Amniotic epithelial cell (primary cell): ENCODE results near the gene WASF2.
"Not testable (repeated sequence)": the region's sequence is repeated elsewhere in the genome, so short reads cannot be mapped to it uniquely, and the experiment has no call there.

Experiments
- DNase-seq: peaks from one replicate; pipeline ENCODE4 v3.0.0-alpha.2; 2010; ENCODE audit warnings: low read depth

Gene WASF2

GRCh38 chr1:27496604-27497155, 6.7 kb upstream of the WASF2 start:
- DNase-seq = peak; percentile 32

DNA sequence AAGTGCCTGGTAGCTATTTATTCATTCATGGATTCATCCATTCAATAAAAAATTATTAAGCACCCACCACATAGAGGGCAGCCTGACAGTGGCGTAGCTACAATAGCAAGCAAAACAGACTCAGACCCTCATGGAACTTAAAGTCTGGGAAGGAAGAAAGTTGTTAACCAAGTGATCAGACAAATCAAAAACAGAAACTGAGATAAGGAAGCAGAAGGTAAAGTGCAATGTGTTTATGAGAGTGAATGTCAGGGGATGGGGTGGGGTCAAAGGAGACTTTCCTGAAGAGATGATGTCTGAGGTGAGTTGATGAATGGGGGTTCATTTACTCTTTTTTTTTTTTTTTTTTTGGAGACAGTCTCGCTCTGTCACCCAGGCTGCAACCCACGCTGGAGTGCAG, 2.8 kb upstream of the WASF2 start:
- DNase-seq = no peak

- DNase-seq = peak; percentile 16
These were observed 2.1 kb upstream of the WASF2 start for GRCh38 chr1:27491748-27492700.

DNA sequence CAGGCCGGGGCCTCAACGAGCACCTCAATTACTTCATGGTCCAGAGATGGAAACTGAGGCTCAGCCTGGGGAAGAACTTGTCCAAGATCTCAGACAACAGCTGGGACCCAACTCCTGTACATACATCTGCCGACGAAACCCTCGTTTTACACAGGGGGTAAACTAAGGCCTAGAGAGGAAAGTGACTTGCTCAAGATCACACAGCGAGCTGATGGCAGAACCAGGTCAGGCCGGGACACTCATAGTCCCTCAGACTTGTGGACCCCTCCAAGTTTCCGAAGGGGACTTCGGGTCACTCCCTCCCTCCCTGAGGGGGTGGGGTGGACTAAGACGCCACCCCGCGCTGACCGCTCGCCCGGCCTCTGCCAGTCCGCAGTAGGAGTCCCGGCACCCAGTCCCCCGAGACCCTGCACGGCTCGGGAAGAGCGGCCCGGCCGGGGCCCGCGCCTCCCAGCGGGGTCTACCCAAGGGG, 430 bp downstream of the WASF2 start:
- peak; percentile 35 for DNase-seq

DNA sequence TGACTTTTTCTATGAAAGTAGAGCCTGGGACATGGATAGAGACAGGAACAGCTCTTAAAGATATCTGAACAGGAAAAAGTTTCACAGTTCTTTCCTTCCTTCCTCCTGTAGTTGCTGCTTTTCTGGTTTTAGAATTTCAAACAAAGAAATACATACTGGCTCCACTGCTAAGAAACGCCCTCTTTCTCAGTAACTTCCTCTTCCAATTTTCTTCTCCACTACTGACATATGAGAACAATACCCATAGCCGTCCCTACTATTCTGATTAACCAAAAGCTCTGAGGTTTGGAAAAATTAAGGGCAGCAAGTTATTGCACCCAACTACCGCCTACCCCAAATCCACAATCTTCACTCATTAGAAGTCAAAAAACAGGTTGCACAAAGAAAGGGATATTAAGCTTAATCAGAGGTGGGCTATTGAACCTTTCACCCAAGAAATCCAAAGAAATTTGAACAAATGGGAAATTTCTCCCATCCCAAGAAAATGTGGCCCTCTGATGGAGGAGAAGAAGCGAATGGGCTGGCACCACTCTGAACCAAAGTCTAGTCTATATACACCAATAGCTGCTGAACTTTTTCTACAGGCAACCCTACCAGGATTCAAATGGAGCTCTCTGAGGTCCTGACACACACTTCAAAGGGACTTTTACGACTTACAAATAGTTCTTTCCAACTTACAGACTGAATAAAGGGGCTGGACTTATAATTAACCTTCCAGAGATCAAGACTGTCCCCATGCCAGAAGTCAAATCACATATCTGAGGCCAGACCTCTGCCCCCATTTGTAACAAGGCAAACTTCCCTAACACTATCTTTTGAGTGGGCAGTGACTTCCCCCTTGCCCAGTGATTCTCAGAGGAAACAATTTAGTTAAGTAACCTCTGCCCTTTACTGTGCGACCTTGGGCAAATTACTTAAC, 1.7 kb downstream of the WASF2 start:
- peak; percentile 25 for DNase-seq

GRCh38 chr1:27485363-27485762, 4.6 kb downstream of the WASF2 start:
- no peak for DNase-seq

DNA sequence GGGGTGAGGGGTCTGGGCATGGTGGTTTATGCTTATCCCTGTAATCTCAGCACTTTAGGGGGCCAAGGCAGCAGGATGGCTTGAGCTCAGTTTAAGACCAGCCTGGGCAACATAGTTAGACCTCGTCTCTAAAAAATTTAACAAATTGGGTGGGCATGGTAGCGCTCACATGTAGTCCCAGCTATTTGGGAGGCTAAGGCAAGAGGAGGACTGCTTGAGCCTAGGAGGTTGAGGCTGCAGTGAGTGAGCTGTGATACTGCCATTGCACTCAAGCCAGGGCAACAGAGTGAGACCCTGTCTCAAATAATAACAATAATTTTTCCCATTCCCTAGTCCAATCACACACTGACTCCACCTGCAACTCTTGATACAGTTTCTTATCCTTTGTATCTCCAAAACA, 6.3 kb downstream of the WASF2 start:
- DNase-seq = no peak

DNA sequence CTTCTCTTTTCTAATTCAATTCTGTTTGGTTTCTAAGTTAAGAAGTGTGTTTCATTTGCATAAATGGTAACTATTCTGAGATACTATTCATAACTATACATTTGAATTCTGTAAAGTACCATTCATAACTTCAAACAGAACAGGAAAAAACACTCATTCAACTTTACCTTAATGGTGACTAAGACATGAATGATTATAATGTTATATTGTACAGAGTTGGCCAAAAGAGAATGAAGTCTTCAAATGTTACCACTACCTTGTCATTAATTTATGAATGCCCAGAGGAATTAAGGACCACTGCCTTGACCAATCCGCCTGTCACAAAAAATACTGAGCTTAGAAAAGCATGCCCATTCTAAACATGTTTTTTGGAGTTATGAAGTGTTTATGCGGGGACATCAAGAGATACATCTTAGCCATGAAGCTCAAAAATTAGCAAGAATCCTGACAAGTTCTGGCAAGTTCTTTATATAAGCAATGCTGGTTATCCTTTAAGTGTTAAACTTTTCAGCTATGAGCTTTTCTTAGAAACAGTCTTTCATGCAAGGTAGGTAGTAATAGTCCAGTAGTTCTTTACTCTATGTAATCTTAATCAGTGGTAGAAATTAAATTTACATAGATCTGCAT, 7.9 kb downstream of the WASF2 start:
- no peak for DNase-seq

GRCh38 chr1:27478098-27478497, 11.9 kb downstream of the WASF2 start:
- no peak for DNase-seq

- DNase-seq = no peak
These were observed 13.7 kb downstream of the WASF2 start for GRCh38 chr1:27476237-27476636.

- no peak for DNase-seq
These were observed 14.2 kb downstream of the WASF2 start for GRCh38 chr1:27475720-27476119.

DNA sequence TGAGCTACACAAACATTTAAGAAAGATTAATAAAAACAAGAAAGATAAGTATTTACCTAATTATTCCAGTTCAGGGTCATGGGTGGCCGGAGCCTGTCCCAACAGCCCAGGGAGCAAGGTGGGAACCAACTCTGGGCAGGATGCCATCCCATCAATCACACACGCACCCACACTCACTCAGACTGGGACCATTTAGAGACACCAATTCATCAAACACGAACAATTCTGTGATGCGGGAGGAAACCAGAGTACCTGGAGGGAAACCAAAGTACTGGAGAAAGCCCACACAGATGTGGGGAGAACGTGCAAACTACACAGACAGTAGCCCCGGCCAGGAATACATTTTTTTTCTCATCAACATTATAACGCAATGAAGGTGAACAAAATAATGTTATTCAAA, 16.2 kb downstream of the WASF2 start:
- no peak for DNase-seq

DNA sequence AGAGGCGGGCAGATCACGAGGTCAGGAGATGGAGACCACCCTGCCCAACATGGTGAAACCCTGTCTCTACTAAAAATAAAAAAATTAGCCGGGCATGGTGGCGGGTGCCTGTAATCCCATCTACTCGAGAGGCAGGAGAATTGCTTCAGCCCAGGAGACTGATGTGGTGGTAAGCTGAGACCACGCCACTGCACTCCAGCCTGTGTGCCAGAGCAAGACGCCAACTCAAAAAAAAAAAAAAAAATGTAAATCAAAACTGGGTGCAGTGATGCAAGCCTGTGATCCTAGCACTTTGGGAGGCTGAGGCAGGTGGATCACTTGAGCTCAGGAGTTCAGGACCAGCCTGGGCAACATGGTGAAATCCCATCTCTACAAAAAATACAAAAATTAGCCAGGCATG, 17.9 kb downstream of the WASF2 start:
- not testable (repeated sequence) for DNase-seq

- DNase-seq = no peak
These were observed 18.5 kb downstream of the WASF2 start for GRCh38 chr1:27471477-27471876.

GRCh38 chr1:27469334-27469733, 20.6 kb downstream of the WASF2 start:
- DNase-seq = no peak

DNA sequence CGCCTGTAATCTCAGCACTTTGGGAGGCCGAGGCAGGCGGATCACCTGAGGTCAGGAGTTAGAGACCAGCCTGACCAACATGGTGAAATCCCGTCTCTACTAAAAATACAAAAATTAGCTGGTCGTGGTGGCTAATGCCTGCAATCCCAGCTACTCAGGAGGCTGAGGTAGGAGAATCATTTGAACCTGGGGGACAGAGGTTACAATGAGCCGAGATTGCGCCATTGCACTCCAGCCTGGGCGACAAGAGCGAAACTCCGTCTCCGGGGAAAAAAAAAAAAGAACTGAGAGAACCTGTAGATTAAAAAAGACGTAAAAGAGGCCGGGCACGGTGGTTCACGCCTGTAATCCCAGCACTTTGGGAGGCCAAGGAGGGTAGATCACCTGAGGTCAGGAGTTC, 21.6 kb downstream of the WASF2 start:
- DNase-seq = not testable (repeated sequence)

DNA sequence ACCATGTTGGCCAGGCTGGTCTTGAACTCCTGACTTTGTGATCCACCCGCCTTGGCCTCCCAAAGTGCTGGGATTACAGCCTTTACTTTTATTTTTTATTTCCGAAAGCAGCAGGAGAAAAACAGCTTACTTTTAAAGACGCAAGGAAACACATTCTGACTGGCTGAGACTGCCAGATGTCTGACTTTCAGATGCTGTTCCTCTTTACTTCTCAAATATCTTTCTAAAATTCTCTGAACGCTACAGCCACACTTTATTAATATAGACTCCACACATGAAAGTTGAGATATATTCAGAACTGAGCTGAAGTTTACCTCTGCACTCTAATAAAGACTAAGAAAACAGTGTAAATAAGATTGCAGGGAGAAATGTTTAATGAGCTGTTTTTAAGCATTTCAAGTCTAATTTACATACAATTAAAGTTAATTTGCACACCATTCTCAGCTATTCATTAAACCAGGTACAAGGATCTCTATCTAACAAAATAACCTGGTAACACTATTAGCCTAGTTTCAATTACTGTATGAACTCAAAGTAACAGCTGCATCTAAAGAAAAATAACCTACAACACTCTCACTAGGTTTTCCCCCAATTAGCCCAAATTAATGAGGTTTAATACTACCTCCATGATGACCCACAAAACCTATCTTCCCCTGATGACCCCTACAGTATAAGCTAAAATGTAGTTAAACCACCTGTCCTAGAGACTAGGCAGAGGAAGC, 24.9 kb downstream of the WASF2 start:
- no peak for DNase-seq

- peak; percentile 59 for DNase-seq
These were observed 26.1 kb downstream of the WASF2 start for GRCh38 chr1:27463916-27464315.

DNA sequence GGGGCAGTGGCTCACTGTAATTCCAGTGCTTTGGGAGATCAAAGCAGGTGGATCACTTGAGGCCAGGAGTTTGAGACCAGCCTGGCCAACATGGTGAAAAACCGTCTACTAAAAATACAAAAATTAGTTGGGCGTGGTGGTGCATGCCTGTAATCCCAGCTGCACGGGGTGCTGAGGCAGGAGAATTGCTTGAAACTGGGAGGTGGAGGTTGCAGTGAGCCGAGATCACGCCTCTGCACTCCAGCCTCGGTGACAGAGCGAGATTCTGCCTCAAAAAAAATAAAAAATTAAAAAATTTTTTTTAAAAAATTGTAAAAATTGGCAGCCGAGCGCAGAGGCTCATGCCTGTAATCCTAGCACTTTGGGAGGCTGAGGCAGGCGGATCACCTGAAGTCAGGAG, 31.4 kb downstream of the WASF2 start:
- DNase-seq = not testable (repeated sequence)

GRCh38 chr1:27455139-27455811, 34.7 kb downstream of the WASF2 start:
- DNase-seq = peak; percentile 22

- no peak for DNase-seq
These were observed 35.4 kb downstream of the WASF2 start for GRCh38 chr1:27454610-27455009.
